ENCODE data around the gene SEMA5B. TPM values are rescaled to one million over a fixed set of nuclear protein-coding genes. Genes with fewer than 3 reads are reported as not detected.

SEMA5B gene
- total RNA-seq, 2 experiments from 2014 or later = 0.22 TPM; not detected in 1

DNA sequence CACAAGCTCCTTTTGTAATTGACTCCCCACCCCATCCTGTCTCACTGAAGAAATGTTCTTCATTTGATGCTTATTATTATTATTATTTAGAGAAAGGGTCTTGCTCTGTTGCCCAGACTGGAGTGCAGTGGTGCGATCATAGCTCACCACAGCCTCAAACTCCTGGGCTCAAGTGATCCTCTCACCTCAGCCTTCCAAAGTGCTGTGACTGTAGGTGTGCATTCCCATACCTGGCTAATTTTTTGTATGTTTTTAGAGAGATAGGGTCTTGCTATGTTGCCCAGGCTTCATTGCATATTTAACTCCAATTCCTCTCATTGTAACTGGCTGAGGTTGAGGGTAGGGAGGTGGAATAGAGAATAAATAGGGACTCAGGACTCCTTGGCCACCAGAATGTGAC lies 22.3 kb downstream of the SEMA5B start:
- ATAC-seq (ENCODE audit: poor library complexity) = no peak
- no peak overlapping the region for H3K27ac Mint-ChIP-seq
- H3K27me3 ChIP-seq (ENCODE audit: control insufficient read depth in 1 of 2, insufficient read depth in 2 of 2, low read length in 2 of 2) = peaks cover 0 to 8% of the 10 kb centered on the region in 2 experiments
- ChIA-PET CTCF (no interaction called here), POLR2A (no interaction called here)
- H3K9me3 Mint-ChIP-seq = no peaks in the 10 kb centered on the region
- no peak overlapping the region for H3K4me3 ChIP-seq (ENCODE audit: low read length)
- H3K9me3 ChIP-seq (ENCODE audit: control insufficient read depth in 1 of 2, insufficient read depth in 1 of 2, low read length in 2 of 2) = no peaks in the 10 kb centered on the region
- no peak overlapping the region for H3K27ac ChIP-seq (ENCODE audit: low read depth in 1 of 2, low read length in 2 of 2)
- no peaks in the 10 kb centered on the region for H3K4me1 Mint-ChIP-seq (ENCODE audit: low read depth)
- H3K4me1 ChIP-seq (ENCODE audit: insufficient read depth, low read length) = no peaks in the 10 kb centered on the region
- no peak overlapping the region for H3K4me3 Mint-ChIP-seq
- intact Hi-C loops (cut with DNase I, micrococcal nuclease) = no loop called here
- DNase-seq = no peak
- H3K36me3 ChIP-seq (ENCODE audit: insufficient read depth, low read length) = no peaks in the 10 kb centered on the region
- no peaks in the 10 kb centered on the region for H3K36me3 Mint-ChIP-seq (ENCODE audit: low read depth)
- TF ChIP-seq, protein P1, sequence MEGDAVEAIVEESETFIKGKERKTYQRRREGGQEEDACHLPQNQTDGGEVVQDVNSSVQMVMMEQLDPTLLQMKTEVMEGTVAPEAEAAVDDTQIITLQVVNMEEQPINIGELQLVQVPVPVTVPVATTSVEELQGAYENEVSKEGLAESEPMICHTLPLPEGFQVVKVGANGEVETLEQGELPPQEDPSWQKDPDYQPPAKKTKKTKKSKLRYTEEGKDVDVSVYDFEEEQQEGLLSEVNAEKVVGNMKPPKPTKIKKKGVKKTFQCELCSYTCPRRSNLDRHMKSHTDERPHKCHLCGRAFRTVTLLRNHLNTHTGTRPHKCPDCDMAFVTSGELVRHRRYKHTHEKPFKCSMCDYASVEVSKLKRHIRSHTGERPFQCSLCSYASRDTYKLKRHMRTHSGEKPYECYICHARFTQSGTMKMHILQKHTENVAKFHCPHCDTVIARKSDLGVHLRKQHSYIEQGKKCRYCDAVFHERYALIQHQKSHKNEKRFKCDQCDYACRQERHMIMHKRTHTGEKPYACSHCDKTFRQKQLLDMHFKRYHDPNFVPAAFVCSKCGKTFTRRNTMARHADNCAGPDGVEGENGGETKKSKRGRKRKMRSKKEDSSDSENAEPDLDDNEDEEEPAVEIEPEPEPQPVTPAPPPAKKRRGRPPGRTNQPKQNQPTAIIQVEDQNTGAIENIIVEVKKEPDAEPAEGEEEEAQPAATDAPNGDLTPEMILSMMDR (IDR thresholded peaks at IDR 0.05) = no peak
- H3K27me3 Mint-ChIP-seq = peaks cover 51% of the 10 kb centered on the region

- no peaks in the 10 kb centered on the region for H3K9me3 Mint-ChIP-seq
- H3K27ac ChIP-seq (ENCODE audit: low read depth in 1 of 2, low read length in 2 of 2) = no peak overlapping the region
- ChIA-PET POLR2A (no interaction called here), CTCF (no interaction called here)
- no peak overlapping the region for H3K27ac Mint-ChIP-seq
- no peaks in the 10 kb centered on the region for H3K4me1 ChIP-seq (ENCODE audit: insufficient read depth, low read length)
- H3K27me3 ChIP-seq (ENCODE audit: control insufficient read depth in 1 of 2, insufficient read depth in 2 of 2, low read length in 2 of 2) = peaks cover 0 to 8% of the 10 kb centered on the region in 2 experiments
- no peaks in the 10 kb centered on the region for H3K36me3 ChIP-seq (ENCODE audit: insufficient read depth, low read length)
- H3K4me3 ChIP-seq (ENCODE audit: low read length) = no peak overlapping the region
- intact Hi-C loops (cut with DNase I, micrococcal nuclease) = no loop called here
- ATAC-seq (ENCODE audit: poor library complexity) (no peak), DNase-seq (no peak)
- H3K36me3 Mint-ChIP-seq (ENCODE audit: low read depth) = no peaks in the 10 kb centered on the region
- TF ChIP-seq, protein P1 (IDR thresholded peaks at IDR 0.05) = no peak
- no peaks in the 10 kb centered on the region for H3K9me3 ChIP-seq (ENCODE audit: control insufficient read depth in 1 of 2, insufficient read depth in 1 of 2, low read length in 2 of 2)
- peaks cover 51% of the 10 kb centered on the region for H3K27me3 Mint-ChIP-seq
- H3K4me3 Mint-ChIP-seq = no peak overlapping the region
- H3K4me1 Mint-ChIP-seq (ENCODE audit: low read depth) = no peaks in the 10 kb centered on the region
These were observed 23.2 kb downstream of the SEMA5B start for GRCh38 chr3:123004201-123004918.

DNA sequence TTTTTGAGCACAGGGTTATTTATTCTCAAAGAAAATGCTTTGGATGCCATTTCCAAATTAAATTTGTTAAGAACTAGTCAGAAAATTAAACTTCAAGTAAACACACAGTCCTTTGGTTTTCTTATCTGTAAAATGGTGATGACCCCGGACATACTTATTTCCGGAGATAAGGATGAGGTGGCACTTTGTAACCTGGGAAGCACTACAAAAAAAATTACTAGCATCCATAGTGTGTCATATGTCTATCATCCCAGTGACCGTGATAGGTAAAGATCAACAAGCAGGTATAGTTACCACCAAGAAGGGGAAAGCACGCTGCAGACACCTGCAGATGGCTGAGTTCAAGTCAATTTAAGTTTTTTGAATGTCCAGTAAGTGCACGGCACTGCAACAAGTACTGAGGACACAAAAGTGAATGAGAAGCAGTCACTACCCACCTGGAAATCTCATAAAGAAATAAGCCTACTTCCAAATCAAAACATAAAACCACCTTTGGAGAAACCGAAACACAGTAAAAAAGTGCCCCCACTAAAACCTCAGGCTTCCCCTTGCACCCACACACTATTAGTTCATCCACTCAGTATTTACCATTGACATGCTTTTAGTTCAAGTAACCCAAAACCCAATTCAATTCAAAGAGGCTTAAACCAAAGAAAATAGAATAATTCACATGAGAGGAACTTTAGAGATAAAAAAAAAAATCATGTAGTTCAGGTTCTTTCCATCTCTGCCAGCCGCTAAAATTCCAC lies 24.6 kb downstream of the SEMA5B start:
- no peak overlapping the region for H3K27ac Mint-ChIP-seq
- ChIA-PET POLR2A (no interaction called here), CTCF (no interaction called here)
- Histone ChIP-seq H3K9me3 (ENCODE audit: control insufficient read depth in 1 of 2, insufficient read depth in 1 of 2, low read length in 2 of 2) (no peaks in the 10 kb centered on the region), H3K27ac (ENCODE audit: low read depth in 1 of 2, low read length in 2 of 2) (no peak overlapping the region), H3K36me3 (ENCODE audit: insufficient read depth, low read length) (no peaks in the 10 kb centered on the region), H3K4me1 (ENCODE audit: insufficient read depth, low read length) (no peaks in the 10 kb centered on the region), H3K4me3 (ENCODE audit: low read length) (no peak overlapping the region), H3K27me3 (ENCODE audit: control insufficient read depth in 1 of 2, insufficient read depth in 2 of 2, low read length in 2 of 2) (peaks cover 0 to 8% of the 10 kb centered on the region in 2 experiments)
- H3K4me1 Mint-ChIP-seq (ENCODE audit: low read depth) = no peaks in the 10 kb centered on the region
- H3K4me3 Mint-ChIP-seq = no peak overlapping the region
- ATAC-seq (ENCODE audit: poor library complexity) (no peak), DNase-seq (no peak)
- H3K36me3 Mint-ChIP-seq (ENCODE audit: low read depth) = no peaks in the 10 kb centered on the region
- TF ChIP-seq, protein P1 (IDR thresholded peaks at IDR 0.05) = no peak
- intact Hi-C loops (cut with DNase I, micrococcal nuclease) = no loop called here
- no peaks in the 10 kb centered on the region for H3K9me3 Mint-ChIP-seq
- H3K27me3 Mint-ChIP-seq = peaks cover 42% of the 10 kb centered on the region
